SK-N-SH treated with all-trans-retinoic acid at 6 μM for 48 hours (cell line): ENCODE measurements around the gene PALLD.

Experiments used
- ATAC-seq: fragments of 200-7000 bp; cut with Tn5 transposase; 3 replicates; pipeline ENCODE4 v1.9.1; 2020; ENCODE audit warnings: mild to moderate bottlenecking, moderate library complexity
- BACH2 ChIP-seq: fragments of 250-450 bp; sonication (Bioruptor Pico); IDR thresholded peaks from 2 replicates; pipeline ENCODE4 v1.9.0; 2021; ENCODE audit warnings: mild to moderate bottlenecking, borderline replicate concordance
- CREB5 ChIP-seq: fragments of 250-450 bp; sonication (Bioruptor Pico); IDR thresholded peaks from 2 replicates; pipeline ENCODE4 v1.5.1; 2020; ENCODE audit warnings: low read depth, mild to moderate bottlenecking, moderate library complexity
- ESRRG ChIP-seq: fragments of 250-450 bp; sonication (Bioruptor Pico); IDR thresholded peaks from 2 replicates; pipeline ENCODE4 v1.6.1; 2021; ENCODE audit warnings: mild to moderate bottlenecking
- GLIS3 ChIP-seq: fragments of 250-450 bp; sonication (Bioruptor Pico); IDR thresholded peaks from 2 replicates; pipeline ENCODE4 v1.5.0; 2020; ENCODE audit warnings: mild to moderate bottlenecking, moderate library complexity
- OSR1 ChIP-seq: fragments of 250-450 bp; sonication (Bioruptor Pico); IDR thresholded peaks from 2 replicates; pipeline ENCODE4 v1.8.0; 2022; ENCODE audit warnings: moderate library complexity, mild to moderate bottlenecking, inconsistent platforms
- PATZ1 ChIP-seq: fragments of 250-450 bp; sonication (Bioruptor Pico); IDR thresholded peaks from 2 replicates; pipeline ENCODE4 v1.8.0; 2020; ENCODE audit warnings: mild to moderate bottlenecking, moderate library complexity, borderline replicate concordance
- POU6F1 ChIP-seq: fragments of 250-450 bp; sonication (Bioruptor Pico); IDR thresholded peaks from 2 replicates; pipeline ENCODE4 v1.8.0; 2021; ENCODE audit warnings: low read depth, mild to moderate bottlenecking, moderate library complexity, borderline replicate concordance
- PPARA ChIP-seq: fragments of 250-450 bp; sonication (Bioruptor Pico); IDR thresholded peaks from 2 replicates; pipeline ENCODE4 v1.5.0; 2020; ENCODE audit warnings: mild to moderate bottlenecking, borderline replicate concordance
- RARB ChIP-seq: fragments of 250-450 bp; sonication (Bioruptor Pico); IDR thresholded peaks from 2 replicates; pipeline ENCODE4 v1.8.0; 2021; ENCODE audit warnings: mild to moderate bottlenecking, moderate library complexity
- SNAI2 ChIP-seq: fragments of 250-450 bp; sonication (Bioruptor Pico); IDR thresholded peaks from 2 replicates; pipeline ENCODE4 v1.5.0; 2020; ENCODE audit warnings: mild to moderate bottlenecking, moderate library complexity
- TCF4 ChIP-seq: fragments of 250-450 bp; sonication (Bioruptor Pico); IDR thresholded peaks from 2 replicates; pipeline ENCODE4 v1.8.0; 2021; ENCODE audit warnings: mild to moderate bottlenecking, moderate library complexity, borderline replicate concordance
- TOX ChIP-seq: fragments of 250-450 bp; sonication (Bioruptor Pico); IDR thresholded peaks from 2 replicates; pipeline ENCODE4 v1.8.0; 2021; ENCODE audit warnings: mild to moderate bottlenecking, moderate library complexity, borderline replicate concordance
- TSHZ2 ChIP-seq: fragments of 250-450 bp; sonication (Bioruptor Pico); IDR thresholded peaks from 2 replicates; pipeline ENCODE4 v1.5.0; 2020; ENCODE audit warnings: mild to moderate bottlenecking, moderate library complexity
- ZC3H10 ChIP-seq: fragments of 250-450 bp; sonication (Bioruptor Pico); IDR thresholded peaks from 2 replicates; pipeline ENCODE4 v1.5.1; 2021; ENCODE audit warnings: mild to moderate bottlenecking, moderate library complexity
- ZFP3 ChIP-seq: fragments of 250-450 bp; sonication (Bioruptor Pico); IDR thresholded peaks from 2 replicates; pipeline ENCODE4 v1.5.0; 2020; ENCODE audit warnings: mild to moderate bottlenecking, moderate library complexity
- ZFP30 ChIP-seq: fragments of 450-650 bp; formaldehyde crosslinking; IDR thresholded peaks from 2 replicates; pipeline ENCODE4 v1.5.0; 2022; ENCODE audit warnings: mild to moderate bottlenecking, moderate library complexity
- ZNF565 ChIP-seq: fragments of 450-650 bp; formaldehyde crosslinking; conservative IDR thresholded peaks from 2 replicates; pipeline ENCODE4 v1.5.0; 2020; ENCODE audit warnings: low read depth, mild to moderate bottlenecking, moderate library complexity
- ZNF70 ChIP-seq: fragments of 450-650 bp; formaldehyde crosslinking; IDR thresholded peaks from 2 replicates; pipeline ENCODE4 v1.5.0; 2020; ENCODE audit warnings: mild to moderate bottlenecking, moderate library complexity
- ZNF8 ChIP-seq: fragments of 450-650 bp; formaldehyde crosslinking; IDR thresholded peaks from 2 replicates; pipeline ENCODE4 v1.5.0; 2020; ENCODE audit warnings: mild to moderate bottlenecking, moderate library complexity

Gene PALLD

GRCh38 chr4:168605411-168605810 lies 108.6 kb downstream of the PALLD start (continued):
- no peak for TF ChIP-seq TSHZ2 (CRISPR knock-in tag)
- no peak for TF ChIP-seq GLIS3 (CRISPR knock-in tag)
- no peak for TF ChIP-seq TCF4 (CRISPR knock-in tag)
- no peak for TF ChIP-seq ZFP30 (CRISPR knock-in tag)

GRCh38 chr4:168607215-168607614 lies 110.4 kb downstream of the PALLD start:
- ATAC-seq = no peak
- TF ChIP-seq PPARA (CRISPR knock-in tag) (no peak), CREB5 (CRISPR knock-in tag) (no peak), OSR1 (no peak), ESRRG (CRISPR knock-in tag) (no peak), TSHZ2 (CRISPR knock-in tag) (no peak), POU6F1 (CRISPR knock-in tag) (no peak), RARB (no peak)

- TF ChIP-seq CREB5 (CRISPR knock-in tag) (no peak), POU6F1 (CRISPR knock-in tag) (no peak), ZNF70 (CRISPR knock-in tag) (no peak), PATZ1 (CRISPR knock-in tag) (no peak), ZNF565 (CRISPR knock-in tag) (no peak), BACH2 (CRISPR knock-in tag) (no peak), GLIS3 (CRISPR knock-in tag) (no peak), ZC3H10 (CRISPR knock-in tag) (no peak), SNAI2 (CRISPR knock-in tag) (no peak), ZFP30 (CRISPR knock-in tag) (no peak), ZFP3 (CRISPR knock-in tag) (no peak), ZNF8 (no peak), TOX (CRISPR knock-in tag) (no peak), RARB (no peak), PPARA (CRISPR knock-in tag) (no peak), ESRRG (CRISPR knock-in tag) (no peak)
- ATAC-seq = no peak
Observed at GRCh38 chr4:168608771-168609170, 111.9 kb downstream of the PALLD start.
